OCI-M2 (cell line): ENCODE measurements around the gene KIAA1549.

Source experiments
- DNase-seq: peaks from one replicate; lab custom pipeline; 2025; ENCODE audit not compliant: unreplicated experiment; lab: John Stamatoyannopoulos, UW

Gene KIAA1549

GRCh38 chr7:138886501-138886917, 94.7 kb downstream of the KIAA1549 start:
- peak; percentile 76 for DNase-seq

GRCh38 chr7:138885383-138886147, 95.6 kb downstream of the KIAA1549 start:
- DNase-seq = no peak

- no peak for DNase-seq
Measured at GRCh38 chr7:138882249-138882648, 98.9 kb downstream of the KIAA1549 start.

DNA sequence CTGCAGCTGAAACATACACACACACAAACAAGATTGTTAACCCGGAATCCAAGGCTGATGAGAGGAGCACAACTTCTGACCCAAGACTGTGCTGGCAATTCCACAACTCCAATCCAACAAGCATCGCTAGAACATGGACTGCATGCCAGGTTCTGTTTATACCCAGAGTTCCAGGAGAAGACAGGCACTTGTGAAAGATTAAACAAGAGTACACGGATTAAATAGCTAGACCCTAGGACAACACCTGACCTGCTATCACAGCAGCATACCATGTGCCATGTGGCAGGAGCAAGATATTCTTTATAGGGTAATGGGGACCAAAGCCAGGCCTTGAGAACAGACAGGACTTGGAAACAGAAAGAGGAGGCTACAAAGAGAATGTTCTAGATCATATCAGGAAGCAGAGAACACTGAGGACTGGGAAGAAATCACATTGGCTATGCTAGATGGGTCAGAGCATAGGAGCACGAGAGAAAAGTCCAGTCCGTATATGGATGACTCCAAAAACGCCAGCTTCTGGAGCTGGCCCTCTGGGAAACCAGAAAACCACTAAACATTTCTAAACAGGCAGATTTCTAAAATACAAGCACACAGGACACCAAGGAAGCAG, 99.5 kb downstream of the KIAA1549 start:
- no peak for DNase-seq

DNA sequence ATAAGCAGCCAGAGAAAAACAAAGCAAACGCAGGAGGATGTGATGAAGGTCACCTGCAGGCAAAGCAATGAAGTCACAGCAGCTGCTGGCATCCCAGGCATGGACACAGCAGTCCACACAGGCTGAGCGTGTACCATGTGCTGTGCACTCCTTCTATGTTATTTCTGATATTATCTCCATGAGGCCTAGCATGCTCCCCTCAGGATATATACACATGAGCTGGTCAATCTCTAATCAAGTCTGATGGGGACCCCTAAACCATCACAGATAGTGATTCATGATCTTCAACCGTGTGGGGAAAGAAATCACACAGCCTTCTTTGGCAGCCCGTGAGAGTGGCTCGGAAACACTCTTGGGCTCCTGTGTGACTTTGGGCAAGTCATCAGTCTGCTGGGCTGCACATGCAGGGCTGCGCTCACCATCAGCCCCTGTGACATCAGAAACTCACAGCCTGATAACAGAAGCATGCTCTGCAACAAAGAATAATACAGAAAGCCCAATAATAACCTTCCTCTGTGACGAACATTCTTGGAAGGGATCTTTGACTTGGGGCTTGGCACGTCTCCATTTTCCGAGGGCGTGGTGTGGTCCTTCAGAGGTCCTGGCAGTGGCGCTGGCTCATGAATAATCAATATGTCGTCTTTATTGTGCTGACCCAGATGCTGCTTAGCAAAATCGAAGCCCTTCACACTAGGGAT, 100.2 kb downstream of the KIAA1549 start:
- DNase-seq = no peak

- no peak for DNase-seq
Measured at GRCh38 chr7:138879356-138879755, 101.8 kb downstream of the KIAA1549 start.

- no peak for DNase-seq
Measured at GRCh38 chr7:138878856-138879255, 102.3 kb downstream of the KIAA1549 start.

- no peak for DNase-seq
Measured at GRCh38 chr7:138878051-138878450, 103.1 kb downstream of the KIAA1549 start.

GRCh38 chr7:138876326-138876725, 104.9 kb downstream of the KIAA1549 start:
- DNase-seq = no peak

DNA sequence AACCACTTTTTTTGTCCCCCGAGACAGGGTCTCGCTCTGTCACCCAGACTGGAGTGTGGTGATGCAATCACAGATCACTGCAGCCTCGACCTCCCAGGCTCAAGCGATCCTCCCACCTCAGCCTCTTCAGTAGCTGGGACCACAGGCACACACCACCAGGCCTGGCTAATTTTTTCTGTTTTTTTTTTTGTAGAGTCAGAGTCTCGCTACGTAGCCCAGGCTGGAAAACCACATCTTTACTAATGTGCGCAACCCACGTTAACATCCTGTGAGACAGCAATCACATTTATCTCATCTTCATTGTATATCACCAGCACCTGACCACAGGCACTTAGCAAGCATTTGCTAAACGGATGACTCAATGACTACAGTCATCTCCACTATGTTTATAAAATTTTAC, 105.4 kb downstream of the KIAA1549 start:
- no peak for DNase-seq

DNA sequence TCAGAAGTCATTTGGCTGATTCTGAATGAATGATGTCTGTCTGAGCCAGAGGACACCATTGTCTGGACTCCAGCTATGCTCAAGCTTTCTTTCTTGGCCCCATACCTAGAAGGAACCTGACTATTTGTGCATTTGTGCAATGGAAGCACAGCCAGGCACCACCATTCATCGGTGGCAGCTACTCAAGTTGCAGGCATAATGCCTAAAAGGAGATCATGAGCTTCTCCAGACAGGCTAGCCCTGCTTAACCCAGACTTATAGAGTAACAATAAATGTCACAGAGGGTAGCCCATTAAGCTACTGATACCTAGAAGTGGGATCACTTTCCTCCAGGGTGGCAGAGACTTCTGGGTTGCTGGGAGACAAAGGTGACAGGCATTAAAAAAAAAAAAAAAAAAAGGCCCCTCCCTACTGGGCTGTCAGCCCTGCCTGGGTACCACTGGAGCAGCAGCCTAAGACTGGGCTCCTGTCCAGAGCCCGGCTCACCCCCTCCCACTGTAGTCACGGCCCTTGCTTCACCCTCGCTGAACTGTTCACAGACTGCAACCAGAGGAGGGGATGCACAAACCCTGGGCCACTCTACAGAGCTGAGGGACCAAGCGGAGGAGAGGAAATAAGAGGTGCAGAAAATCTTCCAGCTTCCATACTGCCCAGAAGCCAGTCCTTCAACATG, 107.8 kb downstream of the KIAA1549 start:
- no peak for DNase-seq

- no peak for DNase-seq
Measured at GRCh38 chr7:138872576-138872975, 108.6 kb downstream of the KIAA1549 start.

DNA sequence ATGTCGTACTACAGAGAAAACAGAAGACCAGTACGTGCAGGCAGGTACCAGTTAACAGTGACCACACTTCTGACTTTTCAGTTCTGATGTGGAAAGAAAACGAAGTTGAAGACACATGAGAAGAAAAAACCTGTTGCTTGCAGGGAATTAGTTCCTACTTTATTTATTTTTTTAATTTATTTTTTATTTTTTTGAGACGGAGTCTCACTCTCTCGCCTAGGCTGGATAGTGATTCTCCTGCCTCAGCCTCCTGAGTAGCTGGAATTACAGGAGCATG, 109.4 kb downstream of the KIAA1549 start:
- no peak for DNase-seq

DNA sequence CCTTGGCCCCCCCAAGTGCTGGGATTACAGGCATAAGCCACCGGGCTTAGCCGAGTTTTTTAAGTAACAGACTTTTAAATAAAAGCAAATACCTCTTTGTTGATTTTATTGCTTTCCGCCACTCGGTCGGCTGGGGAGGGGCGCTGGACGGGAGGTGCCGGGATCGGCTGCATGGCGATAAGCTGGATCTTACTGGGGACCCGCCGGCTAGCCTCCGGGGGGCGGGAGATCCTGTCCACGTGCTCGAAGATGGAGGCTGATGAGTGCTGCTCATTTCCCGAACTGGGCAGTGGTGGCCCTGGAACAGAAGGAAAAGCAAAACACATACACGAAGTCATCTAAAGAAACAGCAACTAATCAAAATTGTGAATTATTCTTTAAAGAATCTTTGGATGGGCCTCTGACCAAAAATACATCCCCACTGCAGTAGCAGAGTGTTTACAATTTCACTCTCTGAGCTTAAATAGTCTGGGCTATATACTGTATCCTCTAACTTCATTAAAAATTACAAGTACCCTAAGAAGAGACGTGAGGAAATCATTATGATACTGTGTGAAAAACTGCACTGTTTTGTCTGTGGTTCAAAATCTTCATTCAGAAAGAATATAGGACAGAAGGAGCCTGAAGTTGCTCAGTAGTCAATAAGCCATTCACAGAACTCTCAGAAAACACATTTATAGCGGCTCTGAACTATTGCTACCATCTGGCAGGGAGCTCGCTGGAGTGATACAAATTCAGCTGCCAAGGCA, 110.0 kb downstream of the KIAA1549 start:
- no peak for DNase-seq

- no peak for DNase-seq
Measured at GRCh38 chr7:138869353-138869752, 111.8 kb downstream of the KIAA1549 start.

DNA sequence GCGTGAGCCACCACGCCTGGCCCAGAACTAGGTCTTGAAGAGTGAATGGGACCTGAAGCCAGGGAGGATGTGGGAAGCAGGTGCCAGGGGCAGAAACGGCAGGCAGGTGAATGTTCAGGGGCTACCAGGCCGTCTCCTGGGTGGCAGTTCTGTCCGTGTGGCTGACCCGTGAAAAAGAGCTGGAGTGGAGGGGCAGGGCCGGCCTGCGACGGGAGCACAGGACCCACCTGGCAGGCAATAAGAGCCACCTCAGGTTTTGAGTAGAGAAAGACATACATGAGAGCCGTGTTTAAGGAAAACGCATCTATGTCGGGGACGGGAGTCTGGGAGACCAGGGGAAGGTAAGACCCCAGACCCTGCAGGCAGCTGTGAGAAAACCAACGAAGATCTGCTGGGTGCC, 112.5 kb downstream of the KIAA1549 start:
- DNase-seq = no peak

GRCh38 chr7:138867744-138868143, 113.4 kb downstream of the KIAA1549 start:
- no peak for DNase-seq

- DNase-seq = no peak
Measured at GRCh38 chr7:138866353-138866752, 114.8 kb downstream of the KIAA1549 start.

GRCh38 chr7:138865843-138866242, 115.3 kb downstream of the KIAA1549 start:
- no peak for DNase-seq

DNA sequence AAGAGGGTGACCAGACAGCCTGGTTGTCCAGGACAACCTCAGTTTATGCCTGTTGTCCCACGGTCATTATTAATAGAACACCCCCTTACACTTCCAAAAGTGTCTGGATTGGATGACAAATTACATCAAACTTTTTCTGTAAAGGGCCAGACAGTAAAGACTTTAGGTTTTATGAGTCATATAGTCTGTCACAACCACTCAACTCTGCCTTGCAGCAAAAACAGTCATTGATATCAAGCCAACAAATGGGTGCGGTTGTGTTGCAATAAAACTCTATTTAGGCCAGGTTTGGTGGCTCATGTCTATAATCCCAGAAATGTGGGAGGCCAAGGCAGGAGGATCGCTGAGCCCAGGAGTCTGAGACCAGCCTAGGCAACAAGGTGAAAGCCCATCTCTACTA, 116.5 kb downstream of the KIAA1549 start:
- DNase-seq = no peak

DNA sequence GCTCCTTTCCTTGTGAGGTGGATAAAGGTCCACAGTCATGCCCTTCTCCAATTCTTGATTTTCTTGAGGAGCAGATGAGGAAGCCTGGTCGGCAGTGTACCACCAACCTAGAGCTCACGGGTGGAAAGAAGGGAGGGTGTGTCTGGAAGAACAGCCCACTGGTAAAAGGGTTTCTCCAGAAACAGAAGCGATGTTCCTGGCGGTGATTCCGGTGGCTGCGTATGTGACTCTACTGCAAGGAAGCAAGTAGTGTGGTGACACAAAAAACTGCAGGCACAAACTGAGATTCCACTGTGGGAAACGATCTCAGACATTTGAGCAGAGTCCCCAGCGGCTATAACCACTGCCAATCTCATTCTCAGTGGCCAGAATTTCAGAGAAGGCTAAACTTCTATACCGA, 117.3 kb downstream of the KIAA1549 start:
- DNase-seq = no peak
